HG02798 (cell line): Measurements from ENCODE around the gene CIB1.

Experiments
- ATAC-seq: cut with Tn5 transposase; IDR thresholded peaks from one replicate; pipeline ENCODE4 v1.9.1; 2021; ENCODE audit warnings: mild to moderate bottlenecking; ENCODE audit not compliant: unreplicated experiment, poor library complexity

The CIB1 gene

GRCh38 chr15:90219421-90220141, 14.2 kb downstream of the CIB1 start:
- no peak for ATAC-seq

- ATAC-seq, result no peak
Measured at GRCh38 chr15:90217671-90218394, 15.9 kb downstream of the CIB1 start.

- ATAC-seq, result no peak
Measured at GRCh38 chr15:90214553-90215196, 19.1 kb downstream of the CIB1 start.

GRCh38 chr15:90213818-90214204, 19.9 kb downstream of the CIB1 start:
- ATAC-seq, result no peak

- no peak for ATAC-seq
Measured at GRCh38 chr15:90213122-90213817, 20.5 kb downstream of the CIB1 start.

GRCh38 chr15:90212221-90213098, 21.3 kb downstream of the CIB1 start:
- no peak for ATAC-seq

- no peak for ATAC-seq
Measured at GRCh38 chr15:90211440-90212143, 22.1 kb downstream of the CIB1 start.

GRCh38 chr15:90211009-90211408, 22.7 kb downstream of the CIB1 start:
- ATAC-seq, result no peak

GRCh38 chr15:90210593-90210992, 23.1 kb downstream of the CIB1 start:
- ATAC-seq, result no peak

- ATAC-seq, result peak; percentile 57
Measured at GRCh38 chr15:90209591-90209990, 24.1 kb downstream of the CIB1 start.

GRCh38 chr15:90208356-90208755, 25.4 kb downstream of the CIB1 start:
- ATAC-seq, result no peak

GRCh38 chr15:90207252-90207651, 26.5 kb downstream of the CIB1 start:
- ATAC-seq, result no peak

GRCh38 chr15:90205886-90206285, 27.9 kb downstream of the CIB1 start:
- ATAC-seq, result no peak

GRCh38 chr15:90205050-90205848, 28.5 kb downstream of the CIB1 start:
- ATAC-seq, result no peak

GRCh38 chr15:90203922-90204321, 29.8 kb downstream of the CIB1 start:
- ATAC-seq, result no peak

GRCh38 chr15:90203473-90203872, 30.3 kb downstream of the CIB1 start:
- ATAC-seq, result no peak

- no peak for ATAC-seq
Measured at GRCh38 chr15:90202929-90203328, 30.8 kb downstream of the CIB1 start.

GRCh38 chr15:90201944-90202375, 31.8 kb downstream of the CIB1 start:
- ATAC-seq, result no peak
